GM18858 (cell line): Measurements from ENCODE around the gene TBC1D1.
A peak's percentile ranks its signal among the peaks of the same experiment; 100 is the strongest.

Experiments
- ATAC-seq: cut with Tn5 transposase; IDR thresholded peaks from one replicate; pipeline ENCODE4 v1.9.1; 2021; ENCODE audit not compliant: unreplicated experiment

The TBC1D1 gene

GRCh38 chr4:38140643-38141203 is 249.8 kb downstream of the TBC1D1 start:
- no peak for ATAC-seq

GRCh38 chr4:38141808-38142500 is 251.1 kb downstream of the TBC1D1 start:
- no peak for ATAC-seq

- no peak for ATAC-seq
Measured at GRCh38 chr4:38144031-38144430, 253.1 kb downstream of the TBC1D1 start.

GRCh38 chr4:38145033-38145678 is 254.3 kb downstream of the TBC1D1 start:
- no peak for ATAC-seq

- ATAC-seq: no peak
Measured at GRCh38 chr4:38145741-38146140, 254.9 kb downstream of the TBC1D1 start.

GRCh38 chr4:38146383-38146782 is 255.5 kb downstream of the TBC1D1 start:
- ATAC-seq: no peak

GRCh38 chr4:38149472-38149996 is 258.6 kb downstream of the TBC1D1 start:
- no peak for ATAC-seq

GRCh38 chr4:38149997-38150671 is 259.2 kb downstream of the TBC1D1 start:
- ATAC-seq: no peak

GRCh38 chr4:38150766-38151165 is 259.9 kb downstream of the TBC1D1 start:
- no peak for ATAC-seq

GRCh38 chr4:38151873-38152272 is 261.0 kb downstream of the TBC1D1 start:
- ATAC-seq: no peak

GRCh38 chr4:38152305-38152704 is 261.4 kb downstream of the TBC1D1 start:
- ATAC-seq: no peak

- no peak for ATAC-seq
Measured at GRCh38 chr4:38152721-38153386, 262.0 kb downstream of the TBC1D1 start.

- no peak for ATAC-seq
Measured at GRCh38 chr4:38153387-38153760, 262.5 kb downstream of the TBC1D1 start.

- ATAC-seq: no peak
Measured at GRCh38 chr4:38154252-38154651, 263.4 kb downstream of the TBC1D1 start.

- no peak for ATAC-seq
Measured at GRCh38 chr4:38154681-38155588, 264.1 kb downstream of the TBC1D1 start.

GRCh38 chr4:38155589-38156294 is 264.9 kb downstream of the TBC1D1 start:
- ATAC-seq: no peak

GRCh38 chr4:38157592-38157991 is 266.7 kb downstream of the TBC1D1 start:
- no peak for ATAC-seq

GRCh38 chr4:38160487-38161207 is 269.8 kb downstream of the TBC1D1 start:
- ATAC-seq: peak; percentile 96
